Activated CD4-positive, alpha-beta T cell treated with anti-CD3 and anti-CD28 coated beads, Interleukin-2, amount 50 U/mL, for 4 hours (primary cell): Measurements from ENCODE around the gene PASK.
A peak's percentile ranks its signal among the peaks of the same experiment; 100 is the strongest.
"Not testable (repeated sequence)": the region's sequence is repeated elsewhere in the genome, so short reads cannot be mapped to it uniquely, and the experiment has no call there.

Experiments
- DNase-seq, 2 experiments: peaks; one replicate each; pipeline ENCODE4 v3.0.0-alpha.2; 2020

Gene PASK

DNA sequence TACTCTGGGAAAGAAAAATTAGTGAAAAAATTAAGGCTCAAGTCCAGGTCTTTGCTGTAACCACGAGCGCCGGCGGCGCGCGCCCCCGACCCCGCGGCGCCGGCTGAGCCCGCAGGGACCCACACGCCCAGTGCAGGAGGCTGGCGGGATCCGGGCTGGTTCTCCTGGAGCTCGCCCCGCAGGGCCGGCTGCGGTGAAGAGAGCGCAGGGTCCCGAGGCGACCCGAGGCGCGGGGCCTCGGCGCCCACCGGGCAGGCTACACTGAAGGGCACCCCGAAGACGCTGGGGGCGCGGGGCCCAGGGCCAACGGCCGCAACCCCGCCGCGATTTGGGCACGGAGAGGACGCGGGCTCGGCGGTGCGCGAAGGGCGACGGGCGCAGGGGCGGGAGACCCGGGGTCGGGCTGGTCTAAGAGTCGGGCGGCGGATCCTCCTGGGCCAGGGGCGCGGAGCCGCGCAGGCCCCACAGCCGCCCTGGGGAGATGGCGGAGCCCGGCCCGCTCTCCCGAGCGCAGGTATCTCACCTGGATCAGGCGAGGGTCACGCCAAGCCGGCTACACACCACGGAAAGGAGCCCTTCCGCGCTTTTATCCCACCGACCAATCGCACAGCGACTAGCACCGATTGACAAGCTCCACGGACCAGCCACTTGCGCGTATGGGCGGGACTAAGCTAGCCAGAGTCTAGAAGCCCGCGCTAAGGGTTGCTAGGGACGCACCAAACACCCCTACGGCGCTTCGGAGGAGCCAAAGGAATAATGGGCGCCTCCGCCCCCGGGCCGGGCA lies at the start of gene PASK:
Gene PASK (minus strand): TSS at position 582 of the 784 bp plus-strand sequence. CDS start 6,440 bp downstream, outside the sequence.
- DNase-seq, result peak; percentile 89 to 91

DNA sequence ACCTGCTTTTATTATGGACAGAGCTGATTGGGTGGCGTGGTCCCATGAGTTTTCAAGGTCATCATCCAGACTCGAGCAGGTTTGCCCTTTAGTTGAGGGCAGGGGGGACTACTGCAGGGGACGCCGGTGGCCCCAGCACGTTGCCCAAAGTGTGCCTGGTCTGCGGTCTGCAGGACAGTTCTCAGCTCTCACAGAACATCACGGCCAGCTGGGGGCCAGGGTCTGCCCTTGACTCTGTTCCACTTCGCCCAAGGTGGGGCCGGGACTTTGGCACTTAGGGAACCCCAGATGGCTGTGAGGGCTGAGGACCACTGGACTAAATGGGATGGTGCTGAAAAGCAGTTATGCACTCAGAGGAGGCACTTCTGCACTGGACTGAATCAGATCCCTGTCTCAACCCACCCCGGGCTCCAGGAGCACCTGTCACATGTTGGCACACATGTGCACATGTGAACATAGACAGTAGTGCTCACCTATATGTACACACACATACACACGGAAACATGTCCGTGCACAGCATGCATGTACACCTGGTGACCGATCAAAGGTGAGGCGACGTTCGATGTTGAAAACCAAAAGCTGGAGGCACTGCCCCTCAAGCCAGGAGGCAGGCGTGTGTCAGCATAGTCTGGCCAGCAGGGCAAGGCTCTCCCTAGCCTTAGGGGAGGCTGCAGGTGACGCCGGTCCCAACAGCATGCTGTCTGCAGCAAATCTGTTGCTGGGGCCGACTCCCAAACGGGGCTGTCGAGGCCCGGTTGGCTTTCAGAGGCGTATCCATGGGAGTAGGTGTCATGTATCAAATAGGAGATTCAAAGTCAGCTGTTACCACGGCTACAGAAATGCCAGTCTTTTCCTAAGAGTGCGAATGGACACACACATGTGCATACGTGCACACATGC lies 49.4 kb upstream of the PASK start:
- DNase-seq, result no peak

DNA sequence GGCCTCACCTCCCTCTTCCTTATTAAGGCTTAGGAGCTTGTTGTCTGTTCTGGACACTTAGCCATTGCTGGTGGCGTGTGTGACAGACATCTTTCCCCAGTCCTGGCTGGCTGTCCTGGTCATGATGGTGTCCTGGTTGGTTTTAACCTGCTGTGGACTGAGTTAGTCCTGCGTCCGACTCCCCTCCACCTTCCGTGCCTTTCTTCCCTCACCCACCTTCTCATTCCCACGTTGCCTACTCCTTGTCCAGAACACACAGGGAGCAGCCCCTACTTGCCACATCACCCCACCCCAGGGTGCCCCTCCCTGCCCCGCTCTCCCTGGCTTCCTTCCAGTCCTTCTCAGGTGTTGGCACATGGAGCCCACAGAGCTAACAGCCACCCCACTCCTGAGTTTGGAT lies 48.7 kb upstream of the PASK start:
- no peak for DNase-seq

DNA sequence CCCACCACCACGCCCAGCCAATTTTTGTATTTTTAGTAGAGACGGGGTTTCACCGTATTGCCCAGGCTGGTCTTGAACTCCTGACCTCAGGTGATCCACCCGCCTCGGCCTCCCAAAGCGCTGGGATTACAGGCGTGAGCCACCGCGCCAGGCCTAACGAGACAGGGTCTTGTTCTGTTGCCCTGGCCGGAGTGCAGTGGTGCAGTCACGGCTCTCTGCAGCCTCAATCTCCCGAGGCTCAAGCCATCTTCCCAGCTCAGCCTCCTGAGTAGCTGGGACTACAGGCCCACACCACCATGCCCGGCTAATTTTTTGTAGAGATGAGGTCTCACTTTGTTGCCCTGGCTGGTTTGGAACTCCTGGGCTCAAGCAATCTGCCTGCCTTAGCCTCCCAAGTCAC lies 48.0 kb upstream of the PASK start:
- not testable (repeated sequence) for DNase-seq

DNA sequence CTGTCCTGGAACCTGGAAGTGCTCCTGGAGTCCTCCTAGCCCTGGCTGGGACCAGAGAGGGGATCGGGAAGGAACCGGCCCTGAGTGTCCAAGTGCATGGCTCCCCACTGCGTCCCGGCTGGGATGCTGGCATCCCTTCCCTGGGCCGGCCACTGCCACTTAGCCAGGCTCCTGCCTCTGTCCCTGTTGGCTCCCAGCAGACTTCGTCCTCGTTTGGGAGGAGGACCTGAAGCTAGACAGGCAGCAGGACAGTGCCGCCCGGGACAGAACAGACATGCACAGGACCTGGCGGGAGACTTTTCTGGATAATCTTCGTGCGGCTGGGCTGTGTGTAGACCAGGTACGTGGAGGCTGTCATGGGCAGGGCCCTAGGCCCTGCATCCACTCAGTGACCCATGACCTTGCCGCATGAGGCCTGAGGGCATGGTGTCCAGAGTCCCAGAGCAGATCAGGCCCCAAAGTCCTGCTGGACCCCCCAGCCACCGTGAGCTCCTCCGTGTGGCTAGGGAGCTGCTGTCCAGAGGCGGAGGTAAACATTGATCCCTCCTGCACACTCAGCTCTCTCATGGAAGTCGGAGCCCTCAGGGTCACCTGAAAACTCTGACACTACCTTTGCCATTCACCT lies 46.3 kb upstream of the PASK start:
- no peak for DNase-seq

DNA sequence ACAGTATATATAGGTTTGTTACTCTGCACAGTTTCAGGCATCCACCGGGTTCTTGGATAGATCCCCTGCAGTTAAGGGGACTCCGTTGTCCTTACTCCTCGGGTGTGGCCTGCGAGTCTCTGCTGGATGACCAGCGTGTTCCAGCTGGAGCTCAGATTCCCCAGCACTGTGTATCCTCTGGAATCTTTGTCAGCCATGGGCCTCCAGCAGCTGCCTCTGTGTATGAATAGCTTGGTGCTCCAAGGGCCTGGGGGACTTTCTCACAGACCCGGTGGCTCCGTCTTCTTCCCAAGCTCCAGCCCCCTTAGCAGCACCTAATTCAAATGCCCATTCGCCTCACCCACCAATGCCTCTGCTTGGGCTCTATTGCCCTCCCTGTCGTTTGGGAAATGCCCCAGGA lies 45.5 kb upstream of the PASK start:
- DNase-seq, result no peak

DNA sequence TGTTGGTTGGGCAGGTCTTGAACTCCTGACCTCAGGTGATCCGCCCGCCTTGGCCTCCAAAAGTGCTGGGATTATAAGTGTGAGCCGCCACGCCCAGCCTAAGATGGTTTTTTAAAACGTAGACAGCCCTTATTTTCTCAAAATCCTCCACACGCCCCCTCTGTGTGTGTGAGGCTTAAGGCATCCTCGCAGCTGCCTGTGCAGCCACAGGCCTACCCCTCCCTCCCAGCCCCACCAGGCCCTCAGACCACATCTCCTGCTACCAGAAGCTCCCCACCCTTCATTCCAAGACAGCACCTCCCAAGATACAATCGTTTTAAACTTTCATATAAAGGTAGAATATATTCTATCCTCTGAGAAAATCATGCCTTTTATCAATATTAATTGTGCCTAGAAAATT lies 44.0 kb upstream of the PASK start:
- DNase-seq, result no peak

DNA sequence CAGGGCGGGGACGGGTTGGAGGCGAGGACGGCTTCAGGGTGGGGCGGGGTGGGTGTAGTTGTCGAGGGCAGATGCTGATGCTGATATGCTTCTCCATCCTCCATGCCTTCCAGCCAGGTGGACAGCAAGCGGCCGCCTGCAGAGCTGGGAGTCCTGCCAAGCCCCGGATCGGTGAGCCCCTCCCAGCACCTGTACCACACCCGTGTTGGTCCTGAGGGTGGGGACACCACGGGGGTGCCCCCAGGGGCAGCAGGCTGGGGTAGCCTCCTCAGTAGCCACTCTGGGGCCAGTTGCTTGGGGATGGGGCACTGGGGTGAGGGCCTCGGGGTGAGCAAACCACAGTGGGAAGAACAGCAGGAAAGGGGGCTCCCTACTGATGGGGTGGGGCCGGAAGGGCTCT lies 41.8 kb upstream of the PASK start:
- no peak for DNase-seq

DNA sequence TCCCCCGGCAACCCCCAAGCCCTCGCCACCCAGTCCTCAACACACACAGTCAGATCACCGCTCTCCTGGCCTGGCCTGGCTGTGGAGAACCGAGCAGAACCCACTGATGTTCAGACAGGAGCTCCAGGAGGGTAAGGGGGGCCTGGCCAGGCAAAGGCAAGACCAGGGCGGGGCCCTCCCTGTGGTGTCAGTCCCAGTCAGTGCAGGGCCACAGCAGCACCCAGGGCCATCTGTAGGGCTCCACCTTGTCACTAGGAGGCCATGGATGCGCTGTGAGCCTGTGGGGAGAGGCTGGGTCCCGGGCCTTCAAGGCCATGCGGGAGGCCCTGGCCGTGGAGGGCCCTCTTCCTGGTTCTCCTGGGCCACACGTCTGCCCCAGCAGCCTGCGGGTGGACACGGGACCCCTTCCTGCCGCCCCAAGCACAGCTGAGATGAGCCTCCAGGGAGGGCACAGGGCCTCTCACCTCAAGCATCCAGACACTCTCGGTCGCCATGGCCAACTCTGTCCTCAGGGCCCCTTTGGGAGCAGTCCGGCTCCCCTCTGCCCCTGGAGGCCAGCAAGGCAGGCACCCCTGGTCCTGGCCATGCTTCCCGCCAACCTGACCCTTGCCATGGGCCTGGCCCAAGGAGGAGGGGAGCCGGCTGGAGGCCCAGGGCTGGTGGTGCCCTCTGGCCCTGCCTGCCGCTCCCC lies 41.2 kb upstream of the PASK start:
- DNase-seq, result no peak

DNA sequence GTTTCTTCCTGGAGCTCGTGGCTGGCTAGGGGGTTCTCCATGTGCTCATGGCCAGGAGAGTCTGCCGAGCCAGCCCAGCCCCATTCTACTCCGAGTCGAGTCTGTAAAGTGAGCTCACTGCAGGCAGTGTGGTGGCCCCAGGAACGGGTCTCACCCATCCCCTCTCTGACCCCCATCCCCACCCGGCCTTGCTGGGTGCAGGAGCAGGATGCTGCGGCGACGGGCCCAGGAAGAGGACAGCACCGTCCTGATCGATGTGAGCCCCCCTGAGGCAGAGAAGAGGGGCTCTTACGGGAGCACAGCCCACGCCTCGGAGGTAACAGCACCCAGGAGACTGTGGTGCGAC lies 40.6 kb upstream of the PASK start:
- DNase-seq, result no peak

DNA sequence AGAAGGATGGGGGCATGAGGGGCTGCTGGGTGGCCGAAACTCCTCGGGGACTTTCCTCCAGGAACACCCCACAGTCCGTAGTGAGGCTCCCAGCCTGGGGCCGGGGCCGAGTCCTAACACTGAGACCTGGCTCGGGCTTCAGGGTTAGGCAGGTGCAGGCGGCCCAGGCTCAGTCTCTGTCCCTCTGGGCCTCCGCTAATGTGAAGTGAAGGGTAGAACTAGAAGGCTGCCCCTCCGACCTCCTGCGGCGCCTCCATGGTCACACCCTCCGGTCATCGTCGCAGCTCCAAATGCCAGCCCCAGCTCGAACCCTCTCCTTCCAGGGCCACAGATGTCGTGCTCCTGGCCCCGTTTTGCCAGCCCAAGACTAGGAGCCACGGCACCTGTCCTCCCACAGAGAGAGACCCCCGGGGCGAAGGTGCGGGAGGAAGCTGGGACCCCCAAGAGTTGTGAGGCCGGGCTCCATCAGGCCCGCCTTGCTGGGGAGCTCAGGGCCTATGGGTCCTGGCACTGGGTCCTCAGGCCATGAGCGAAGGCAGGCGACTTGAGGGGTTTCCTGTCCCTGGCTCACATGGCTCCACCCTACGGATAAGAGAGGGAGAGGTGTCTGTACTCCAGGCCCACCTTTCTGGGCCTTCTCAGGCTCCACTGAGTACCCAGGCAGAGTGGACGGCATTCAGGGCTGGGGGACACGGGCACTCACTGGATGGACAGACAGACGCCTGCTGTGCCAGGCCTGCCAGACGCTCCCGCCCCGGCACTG lies 40.0 kb upstream of the PASK start:
- no peak for DNase-seq

DNA sequence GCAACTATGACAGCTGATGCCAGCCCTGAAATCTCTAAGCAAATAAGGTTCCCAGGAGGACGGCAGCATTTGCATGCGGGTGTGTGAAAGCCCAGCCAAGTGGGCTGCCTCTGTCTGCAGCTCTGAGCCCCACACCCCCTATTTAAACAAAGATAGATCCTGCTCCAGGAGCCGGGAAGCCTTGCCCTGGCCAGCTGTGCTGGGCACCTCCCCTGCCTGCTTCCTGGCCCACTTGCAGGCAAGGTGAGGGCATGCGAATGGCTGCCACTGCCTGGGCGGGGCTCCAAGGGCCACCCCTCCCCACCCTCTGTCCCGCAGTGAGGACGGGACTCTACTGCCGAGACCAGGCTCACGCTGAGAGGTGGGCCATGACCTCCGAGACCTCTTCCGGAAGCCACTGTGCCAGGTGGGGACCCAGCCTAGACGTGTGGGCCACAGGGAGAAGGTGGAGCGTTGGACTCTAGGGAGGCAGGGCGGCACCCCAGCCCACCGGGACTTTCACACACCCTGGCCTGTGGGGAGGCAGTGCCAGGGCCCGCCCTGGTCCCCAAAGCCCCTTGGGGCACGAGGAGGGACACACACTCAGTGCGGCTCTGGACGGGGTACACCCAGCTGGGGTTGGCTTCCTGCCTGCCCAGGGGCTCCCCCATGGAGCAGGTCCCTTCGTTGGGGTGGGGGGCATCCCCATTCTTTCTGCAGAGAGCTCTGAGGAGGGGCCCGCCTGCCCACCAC lies 39.3 kb upstream of the PASK start, which contains the start of gene ANO7:
Gene ANO7 (plus strand): TSS at position 317 of the 732 bp plus-strand sequence. CDS start 1,387 bp downstream, outside the sequence.
- no peak for DNase-seq

DNA sequence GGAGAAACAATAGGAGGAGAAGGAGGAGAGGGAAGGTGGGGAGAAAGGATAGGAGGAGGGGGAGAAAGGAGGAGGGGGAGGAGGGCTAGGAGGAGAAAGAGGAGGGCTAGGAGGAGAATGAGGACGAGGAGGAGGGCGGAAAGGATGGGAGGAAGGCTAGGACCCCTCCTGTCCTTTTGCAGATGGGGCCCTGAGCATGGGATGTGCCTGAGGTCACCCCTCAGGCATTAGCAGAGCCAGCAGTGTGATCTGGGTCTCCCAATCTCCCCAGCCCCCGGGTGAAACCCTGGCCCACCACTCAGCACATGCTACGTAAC lies 38.6 kb upstream of the PASK start:
- DNase-seq, result no peak

DNA sequence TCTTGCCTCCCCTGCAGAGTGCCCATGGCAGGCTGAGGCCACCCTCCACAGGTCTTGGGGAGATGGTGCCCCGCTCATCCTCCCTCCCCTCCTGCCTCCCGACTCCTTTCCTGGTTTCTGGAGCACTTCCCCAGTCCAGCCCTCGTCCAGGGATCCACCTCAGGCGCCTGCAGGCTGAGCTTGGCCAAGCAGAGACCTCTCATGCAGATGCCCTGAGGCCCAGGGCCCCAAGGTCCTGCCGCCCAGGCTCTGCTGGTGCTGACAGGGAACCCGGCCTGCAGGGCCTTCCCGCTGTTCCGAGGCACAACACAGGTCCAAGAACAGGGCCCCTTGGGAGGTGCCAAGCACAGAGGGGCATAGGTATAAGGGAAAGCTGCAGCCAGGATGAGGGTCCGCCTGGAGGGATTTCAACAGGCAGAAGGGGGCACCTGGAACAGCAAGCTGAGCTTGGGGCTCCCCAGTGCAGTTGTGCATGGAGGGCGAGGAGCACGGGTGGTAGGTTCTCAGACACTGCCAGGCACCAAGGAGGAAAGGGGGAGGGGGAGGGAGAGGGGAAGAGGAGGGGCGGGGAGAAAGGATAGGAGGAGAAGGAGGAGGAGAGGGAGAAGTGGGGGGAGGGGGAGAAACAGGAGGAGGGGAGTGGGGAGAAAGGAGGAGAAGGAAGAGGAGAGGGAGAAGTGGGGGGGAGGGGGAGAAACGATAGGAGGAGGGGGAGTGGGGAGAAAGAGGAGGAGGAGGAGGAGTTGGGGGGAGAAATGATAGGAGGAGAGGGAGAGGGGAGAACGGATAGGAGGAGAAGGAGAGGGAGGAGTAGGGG lies 38.0 kb upstream of the PASK start:
- no peak for DNase-seq

DNA sequence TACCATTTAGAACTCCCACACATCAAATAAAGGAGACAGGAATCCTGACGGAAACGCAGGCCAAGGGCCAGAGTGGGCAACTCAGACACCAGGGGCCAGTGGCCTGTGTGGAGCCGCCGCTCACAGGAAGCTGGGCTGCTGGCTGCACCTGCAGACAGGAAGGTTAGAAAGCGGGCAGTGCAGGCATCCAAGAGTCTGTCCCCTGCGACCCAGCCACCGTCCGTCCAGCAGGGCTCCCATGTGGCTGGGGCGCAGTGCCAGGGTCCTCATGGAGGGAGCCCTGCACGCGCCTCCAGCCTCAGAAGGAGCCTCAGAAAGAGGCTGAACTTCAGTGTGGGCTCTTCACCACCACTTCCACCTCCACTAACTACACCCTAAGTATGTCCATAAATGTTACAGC lies 36.7 kb upstream of the PASK start:
- DNase-seq, result no peak

DNA sequence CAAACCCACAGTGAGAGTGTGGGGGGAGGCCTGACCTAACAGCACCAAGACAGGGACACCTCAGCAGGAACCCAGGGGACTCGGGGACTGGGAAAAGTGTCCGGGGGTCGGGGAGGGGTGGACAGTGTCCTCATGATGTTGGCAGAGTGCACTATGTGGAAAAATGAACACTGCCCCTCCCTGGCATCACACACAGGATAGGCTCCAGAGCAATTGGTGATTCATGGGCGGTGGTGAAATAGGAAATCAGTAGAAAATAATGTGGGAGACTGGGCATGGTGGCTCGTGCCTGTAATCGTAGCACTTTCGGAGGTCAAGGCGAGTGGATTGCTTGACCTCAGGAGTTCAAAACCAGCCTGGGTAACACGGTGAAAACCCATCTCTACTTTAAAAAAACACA lies 35.6 kb upstream of the PASK start:
- no peak for DNase-seq

DNA sequence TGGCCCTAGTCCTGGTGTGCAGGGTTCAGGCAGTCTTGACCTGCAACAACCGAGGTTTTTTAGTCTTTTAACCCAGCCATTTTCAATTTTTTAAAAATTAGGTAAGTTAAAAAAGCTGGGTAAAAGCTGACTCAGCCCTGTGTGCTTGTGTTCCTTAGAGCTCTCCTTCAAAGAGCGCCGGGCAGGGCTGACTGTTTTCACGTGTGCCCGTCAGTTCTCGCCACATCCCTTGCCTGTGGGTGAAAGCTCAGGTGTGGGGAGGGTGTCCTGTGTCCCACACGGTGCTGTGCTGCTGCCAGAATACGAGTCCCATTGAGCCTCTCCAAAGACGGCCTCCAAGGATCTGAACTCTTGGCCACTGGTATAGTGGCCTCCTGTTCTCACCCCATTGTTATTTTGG lies 33.9 kb upstream of the PASK start:
- DNase-seq, result no peak

DNA sequence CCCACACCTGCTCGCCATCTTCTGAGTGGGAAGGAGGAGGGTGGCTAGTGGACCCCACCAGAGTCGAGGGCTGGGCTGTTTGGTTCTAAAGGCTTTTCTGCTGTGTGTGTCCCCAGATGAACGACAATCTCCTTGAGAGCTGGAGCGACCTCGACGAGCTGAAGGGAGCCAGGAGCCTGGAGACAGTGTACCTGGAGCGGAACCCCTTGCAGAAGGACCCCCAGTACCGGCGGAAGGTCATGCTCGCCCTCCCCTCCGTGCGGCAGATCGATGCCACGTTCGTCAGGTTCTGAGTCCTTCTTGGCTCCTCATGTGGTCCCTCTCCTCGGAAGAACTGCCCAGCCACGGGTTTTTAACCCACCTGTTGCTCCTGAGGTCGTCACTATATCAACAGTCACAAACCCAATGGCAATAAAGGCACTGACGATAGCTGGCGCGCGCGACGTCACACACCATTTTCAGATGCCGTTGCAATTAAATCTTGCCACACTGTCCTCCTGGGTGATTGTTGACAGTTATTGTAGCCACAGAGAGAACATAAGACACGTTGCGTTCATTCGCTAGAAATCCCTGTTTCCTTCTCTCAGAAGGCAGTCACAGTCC lies 33.4 kb upstream of the PASK start:
- no peak for DNase-seq

DNA sequence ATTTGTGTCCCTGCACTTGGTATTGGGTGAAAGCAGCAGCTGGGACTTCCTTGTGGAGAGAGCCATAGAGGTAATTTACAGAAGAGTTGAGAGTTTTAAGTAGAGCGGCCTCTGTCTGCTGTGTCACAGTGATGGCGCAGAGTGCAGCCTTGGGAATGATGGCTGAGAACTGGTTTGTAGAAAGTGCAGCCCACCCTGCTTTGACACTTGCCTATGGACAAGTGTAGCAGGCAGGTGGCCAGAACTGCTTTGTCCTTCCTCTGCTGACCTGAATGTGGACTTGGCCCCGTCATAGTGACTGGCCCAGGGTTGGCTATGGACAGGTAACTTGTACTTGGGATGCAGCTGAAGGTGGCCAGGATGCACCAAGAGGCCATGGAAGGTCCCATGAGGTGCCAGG lies 32.9 kb upstream of the PASK start:
- DNase-seq, result no peak

DNA sequence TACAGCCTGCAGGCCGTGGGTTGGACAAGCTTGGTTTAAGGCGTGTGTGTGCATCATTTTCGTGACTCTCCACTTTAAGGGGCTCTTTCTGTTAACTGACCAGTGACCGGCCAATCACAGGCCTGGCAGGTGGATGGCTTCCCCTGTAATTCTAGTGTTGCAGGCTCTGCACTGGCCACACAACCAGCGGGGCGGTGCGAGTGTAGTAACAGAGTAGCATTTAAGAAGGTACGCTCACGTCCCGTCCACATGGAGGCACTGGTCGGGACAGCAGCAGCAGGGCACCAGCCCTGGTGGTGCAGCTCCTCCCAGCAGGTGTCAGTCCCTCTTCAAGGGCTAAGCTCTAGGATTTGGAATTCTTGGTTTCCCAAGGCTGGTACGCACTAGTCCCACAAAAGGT lies 31.2 kb upstream of the PASK start:
- DNase-seq, result no peak
